ENCODE data around the gene SLC2A3. TPM values are rescaled to one million over a fixed set of nuclear protein-coding genes. Genes with fewer than 3 reads are reported as not detected.

The SLC2A3 gene
- total and polyA plus RNA-seq, 9 of the 15 experiments (the other 6 are each of a cell fraction or from before 2014, with no cell fraction given), result 67.3 to 491 (median 104) TPM

GRCh38 chr12:7927470-7927869, 8.5 kb downstream of the SLC2A3 start:
- H3K9ac ChIP-seq (ENCODE audit: insufficient read depth in 1 of 2, low read depth in 2 of 2, low read length in 2 of 2), result no peak overlapping the region
- no peak for ATAC-seq
- no peak overlapping the region for H2AFZ ChIP-seq (ENCODE audit: low read depth, low read length)
- BruUV-seq (replicated peaks), result no TSS peak
- CTCF ChIA-PET (ENCODE audit: low intra/inter-chr PET ratio), result no interaction called here
- H3K4me1 ChIP-seq (replicated peaks in 1 of 2; ENCODE audit: control insufficient read depth in 2 of 2, insufficient read depth in 2 of 2, low read length in 2 of 2), result no peaks in the 10 kb centered on the region; a peak in 3 of 5 replicates
- H3K36me3 ChIP-seq (ENCODE audit: control insufficient read depth, insufficient read depth, low read length), result peaks cover 92% of the 10 kb centered on the region
- H3K27ac ChIP-seq (ENCODE audit: extremely low read depth, low read depth, low read length), result no peak overlapping the region
- H3K27me3 ChIP-seq (ENCODE audit: control insufficient read depth in 2 of 2, insufficient read depth in 2 of 2, low read length in 2 of 2), result no peaks in the 10 kb centered on the region
- H3K9me3 ChIP-seq (replicated peaks; ENCODE audit: control insufficient read depth, insufficient read depth, low read depth, low read length), result no peaks in the 10 kb centered on the region
- DNase-seq (ENCODE audit: extremely low read depth in 1 of 4, low spot score in 3 of 4), result no peak
- H3K4me3 ChIP-seq, result no peak overlapping the region
- peaks cover 22% of the 10 kb centered on the region for H3K79me2 ChIP-seq (ENCODE audit: control insufficient read depth, insufficient read depth, low read length)
- 100% methylated on average over 1 of the region's 4 CpGs for WGBS (ENCODE audit: insufficient coverage, low coverage, missing lambda C conversion rate)
- in situ Hi-C loops (cut with MboI) (no loop called here), intact Hi-C loops (cut with micrococcal nuclease) (no loop called here)
- FAIRE-seq, result no peak
- POLR2A ChIA-PET, result interaction anchor here (0.6 to 1.1 kb wide), 4 partner anchors 10 to 107 kb away, joined by 3 to 6 read pairs (median 3); no protein-coding TSS in a partner anchor
- H4K20me1 ChIP-seq (replicated peaks; ENCODE audit: control insufficient read depth, insufficient read depth, low read length), result no peaks in the 10 kb centered on the region; the same call in 1 of the 2 replicates
- no peaks in the 10 kb centered on the region for H3K9me1 ChIP-seq (ENCODE audit: control insufficient read depth, insufficient read depth, low read length)
- no peak overlapping the region for H3K4me2 ChIP-seq (ENCODE audit: insufficient read depth, low read length)
- no peak for TF ChIP-seq STAG1 (CRISPR knock-in tag; IDR thresholded peaks at IDR 0.05; ENCODE audit: borderline replicate concordance)
- no peak for TF ChIP-seq ID3 (CRISPR knock-in tag; IDR thresholded peaks at IDR 0.05)
- no peak for TF ChIP-seq ID3 (tag; IDR thresholded peaks at IDR 0.05)
- TF ChIP-seq POLR2A (conservative IDR thresholded peaks at IDR 0.05), result 0 out of 2 replicates have a peak, but pooled peaks have one; percentile 31
- TF ChIP-seq ZHX1 (conservative IDR thresholded peaks at IDR 0.05; ENCODE audit: low read length), result no peak
- no peak for TF ChIP-seq NFIC (IDR thresholded peaks at IDR 0.05)
- no peak for TF ChIP-seq ZSCAN29 (IDR thresholded peaks at IDR 0.05)
- no peak for TF ChIP-seq NR0B1 (IDR thresholded peaks at IDR 0.05; ENCODE audit: partially characterized antibody)
- TF ChIP-seq SAFB2 (IDR thresholded peaks at IDR 0.05; ENCODE audit: borderline replicate concordance, low read depth, low read length, severe bottlenecking), result no peak
- peak; percentile 32; the same call in 1 of the 2 replicates for TF ChIP-seq MAFG (tag; conservative IDR thresholded peaks at IDR 0.05)
- no peak for TF ChIP-seq RB1 (IDR thresholded peaks at IDR 0.05; ENCODE audit: low read depth)
- no peak for TF ChIP-seq TSHZ1 (CRISPR knock-in tag; IDR thresholded peaks at IDR 0.05)
- no peak for TF ChIP-seq ETS1 (conservative IDR thresholded peaks at IDR 0.05; ENCODE audit: control insufficient read depth, low read depth, low read length)
- no peak for TF ChIP-seq ZKSCAN1 (IDR thresholded peaks at IDR 0.05; ENCODE audit: low read depth, low read length)

All from K562 (cell line).